ENCODE results near the gene AUTS2. TPM values are rescaled to one million over a fixed set of nuclear protein-coding genes. Genes with fewer than 3 reads are reported as not detected.

Gene AUTS2
- total and polyA plus RNA-seq, 2 of the 8 experiments (the other 6 are each of a cell fraction or from before 2014, with no cell fraction given) = 25.9 to 101 TPM

- WGBS, 2 experiments (ENCODE audit: extremely low coverage in 1 of 2, insufficient coverage in 1 of 2, insufficient read length in 1 of 2, insufficient replicate concordance in 2 of 2, low coverage in 1 of 2, low lambda C conversion rate in 2 of 2, missing lambda C conversion rate in 1 of 2) = 92% methylated on average over 15 of the region's 15 CpGs; no CpG with 5 or more reads in 1 of the 2 experiments
- no peak for FAIRE-seq
- no peak overlapping the region; the same call in 1 of the 2 replicates for H2AFZ ChIP-seq (ENCODE audit: low read length)
Observed at GRCh38 chr7:70838292-70838907, 1240.1 kb downstream of the AUTS2 start.

More at GRCh38 chr7:70838292-70838907, 1240.1 kb downstream of the AUTS2 start:
- no peak overlapping the region for H3K56ac ChIP-seq (replicated peaks; ENCODE audit: insufficient read length, low read depth, low read length)
- no peaks in the 10 kb centered on the region; a peak in 1 of 7 replicates for H3K4me1 ChIP-seq (replicated peaks in 1 of 4; ENCODE audit: control insufficient read depth in 3 of 4, insufficient read depth in 4 of 4, low read length in 3 of 4)
- peak overlapping the region; percentile 48; the same call in 1 of the 2 replicates for H2BK20ac ChIP-seq (ENCODE audit: low read length)
- no peaks in the 10 kb centered on the region for H4K20me1 ChIP-seq (replicated peaks in 1 of 2; ENCODE audit: control insufficient read depth in 1 of 2, insufficient read depth in 2 of 2, low read length in 2 of 2)
- no peak overlapping the region for H4K8ac ChIP-seq (ENCODE audit: extremely low read depth, insufficient read depth, low read length)
- H3K4me3 ChIP-seq (ENCODE audit: extremely low read depth in 1 of 4, insufficient read depth in 2 of 4, low read depth in 3 of 4, low read length in 4 of 4) = no peak overlapping the region
- no peak overlapping the region for H3K4me2 ChIP-seq (ENCODE audit: insufficient read depth in 1 of 2, low read depth in 2 of 2, low read length in 2 of 2)
- H3K23me2 ChIP-seq (ENCODE audit: low read depth, low read length) = no peaks in the 10 kb centered on the region
- no peaks in the 10 kb centered on the region for H3K27me3 ChIP-seq (replicated peaks in 1 of 4; ENCODE audit: control insufficient read depth in 3 of 4, extremely low read depth in 1 of 4, insufficient read depth in 3 of 4, low read length in 3 of 4)
- H3K79me2 ChIP-seq (ENCODE audit: control insufficient read depth in 1 of 2, insufficient read depth in 2 of 2, low read length in 2 of 2) = no peaks in the 10 kb centered on the region
- peaks cover 11 to 16% of the 10 kb centered on the region in 2 experiments for H3K9me3 ChIP-seq (ENCODE audit: insufficient read depth in 2 of 2, low read depth in 1 of 2, low read length in 1 of 2)
- DNase-seq (ENCODE audit: low read depth in 1 of 2, low spot score in 2 of 2) = no peak
- no peak overlapping the region for H4K5ac ChIP-seq (ENCODE audit: insufficient read length, low read depth, low read length)
- H3K4ac ChIP-seq (replicated peaks; ENCODE audit: insufficient read length, low read depth, low read length) = no peak overlapping the region
- no peak overlapping the region for H3K23ac ChIP-seq (ENCODE audit: insufficient read length)
- no peak overlapping the region for H4K91ac ChIP-seq (replicated peaks; ENCODE audit: insufficient read length, low read length)
- no peak overlapping the region for H2BK15ac ChIP-seq (ENCODE audit: low read length)
- peak overlapping the region; percentile 97; the same call in 1 of the 2 replicates for H2BK12ac ChIP-seq (ENCODE audit: low read depth, low read length)
- CTCF ChIA-PET (ENCODE audit: partially characterized antibody) = interaction anchor here (0.7 to 1.4 kb wide), 4 partner anchors 9 to 898 kb away, joined by 3 to 5 read pairs (median 4); no protein-coding TSS in a partner anchor
- H3K79me1 ChIP-seq (ENCODE audit: low read depth, low read length) = no peaks in the 10 kb centered on the region
- no peak overlapping the region for H3K14ac ChIP-seq (ENCODE audit: insufficient read length)
- peaks cover 0 to 10% (median 0%) of the 10 kb centered on the region in 4 experiments; a peak in 2 of 8 replicates for H3K36me3 ChIP-seq (ENCODE audit: control insufficient read depth in 2 of 4, insufficient read depth in 4 of 4, low read length in 3 of 4)
- H3K27ac ChIP-seq (ENCODE audit: low read depth, low read length) = no peak overlapping the region
- no peak overlapping the region for H2AK5ac ChIP-seq (ENCODE audit: low read depth, low read length)
- no peak overlapping the region for H3K18ac ChIP-seq (ENCODE audit: extremely low read depth, low read length)
- TF ChIP-seq SIX5 (IDR thresholded peaks at IDR 0.05; ENCODE audit: low read depth, low read length) (no peak), JUND (IDR thresholded peaks at IDR 0.05; ENCODE audit: low read length) (no peak), CEBPB (IDR thresholded peaks at IDR 0.05; ENCODE audit: low read depth, low read length) (no peak), JUN (IDR thresholded peaks at IDR 0.05; ENCODE audit: low read depth, low read length) (no peak), NANOG (IDR thresholded peaks at IDR 0.05; ENCODE audit: insufficient read depth, low read depth, low read length, poor library complexity, severe bottlenecking) (no peak), KDM1A (IDR thresholded peaks at IDR 0.05; ENCODE audit: borderline replicate concordance, low read length) (no peak), CREB1 (IDR thresholded peaks at IDR 0.05) (no peak), TEAD4 (IDR thresholded peaks at IDR 0.05; ENCODE audit: low read depth, low read length) (no peak), EP300 (IDR thresholded peaks at IDR 0.05; ENCODE audit: borderline replicate concordance in 1 of 2, low read depth in 2 of 2, low read length in 2 of 2) (no peak)
- H2BK120ac ChIP-seq (replicated peaks; ENCODE audit: low read depth, low read length) = peak overlapping the region; percentile 72
- POLR2A ChIA-PET (ENCODE audit: partially characterized antibody) = interaction anchor here (1.4 to 2.2 kb wide), 2 partner anchors 9 to 11 kb away, joined by 3 to 12 read pairs; no protein-coding TSS in a partner anchor
- no peak overlapping the region; the same call in 1 of the 2 replicates for H2BK5ac ChIP-seq (ENCODE audit: low read depth, low read length)
- H3K9ac ChIP-seq (replicated peaks in 1 of 4; ENCODE audit: extremely low read depth in 1 of 4, low read depth in 3 of 4, low read length in 3 of 4) = no peak overlapping the region
